Activated CD4-positive, alpha-beta T cell treated with anti-CD3 and anti-CD28 coated beads for 4 hours (primary cell): ENCODE measurements around the gene TOB1.

Experiments used
- DNase-seq, 2 donors: peaks; one replicate each; pipeline ENCODE4 v3.0.0-alpha.2; 2020

Gene TOB1, protein sequence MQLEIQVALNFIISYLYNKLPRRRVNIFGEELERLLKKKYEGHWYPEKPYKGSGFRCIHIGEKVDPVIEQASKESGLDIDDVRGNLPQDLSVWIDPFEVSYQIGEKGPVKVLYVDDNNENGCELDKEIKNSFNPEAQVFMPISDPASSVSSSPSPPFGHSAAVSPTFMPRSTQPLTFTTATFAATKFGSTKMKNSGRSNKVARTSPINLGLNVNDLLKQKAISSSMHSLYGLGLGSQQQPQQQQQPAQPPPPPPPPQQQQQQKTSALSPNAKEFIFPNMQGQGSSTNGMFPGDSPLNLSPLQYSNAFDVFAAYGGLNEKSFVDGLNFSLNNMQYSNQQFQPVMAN

DNA sequence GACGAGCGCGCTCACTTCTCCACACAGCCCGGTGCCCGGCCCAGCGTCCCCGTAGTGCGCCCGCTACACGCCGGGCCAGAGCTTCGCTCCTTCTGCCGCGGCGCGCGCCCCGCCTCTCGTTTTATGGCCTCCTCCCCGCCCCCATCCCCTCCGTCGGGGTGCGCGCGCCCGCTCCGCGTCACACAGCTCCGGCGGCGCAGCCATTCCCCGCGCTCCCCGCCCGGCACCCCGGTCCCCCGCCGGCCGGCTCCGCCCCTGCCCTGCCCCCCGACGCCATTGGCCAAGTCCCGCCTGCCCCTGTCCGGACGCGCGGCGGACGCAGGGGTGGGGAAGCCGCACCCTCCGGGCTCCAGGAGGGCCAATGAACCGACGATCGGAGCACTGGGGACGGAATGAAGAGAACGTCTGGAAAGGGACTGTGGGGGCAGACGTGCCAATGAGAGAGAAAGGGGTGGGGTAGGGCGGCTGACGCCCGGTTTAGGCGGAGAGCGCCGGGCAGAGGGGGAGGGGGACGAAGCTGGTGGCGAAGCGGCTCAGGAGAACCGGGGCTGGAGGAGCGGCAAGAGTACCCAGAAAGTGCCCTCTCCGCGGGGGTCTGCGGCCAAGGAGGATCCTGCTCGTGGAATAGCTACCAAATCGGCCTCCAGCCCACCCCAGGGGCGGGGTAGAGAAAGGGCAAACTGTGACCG lies at the start of gene TOB1:
TOB1 (minus strand) TSS at position 94 of the 689 bp plus-strand sequence. CDS start 2,337 bp downstream, outside the sequence.
- DNase-seq, result peak; percentile 95

DNA sequence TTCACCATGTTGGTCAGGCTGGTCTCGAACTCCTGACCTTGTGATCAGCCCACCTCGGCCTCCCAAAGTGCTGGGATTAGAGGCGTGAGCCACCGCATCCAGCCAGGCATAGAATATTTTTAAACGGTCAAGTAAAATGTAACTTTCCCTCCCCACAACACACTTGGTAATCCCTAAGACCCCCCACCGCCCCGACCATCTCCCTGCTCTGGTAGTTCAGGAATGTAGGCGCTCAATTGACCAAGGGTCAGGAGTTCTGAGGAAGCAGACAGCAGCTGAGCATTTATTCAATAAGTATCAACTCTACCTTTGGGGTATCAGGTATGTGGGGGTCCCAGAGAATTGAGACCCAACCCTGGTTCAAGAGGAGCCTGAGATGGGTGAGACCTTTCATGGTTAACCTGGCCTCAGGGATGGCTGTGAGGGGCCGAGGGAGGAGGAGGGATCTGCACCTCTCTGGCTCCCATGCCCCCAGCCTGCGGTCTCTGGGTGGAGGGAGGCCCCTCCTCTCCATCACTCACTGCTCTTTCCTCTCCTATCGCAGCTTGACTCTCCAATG lies 48.4 kb upstream of the TOB1 start:
- DNase-seq, result no peak

DNA sequence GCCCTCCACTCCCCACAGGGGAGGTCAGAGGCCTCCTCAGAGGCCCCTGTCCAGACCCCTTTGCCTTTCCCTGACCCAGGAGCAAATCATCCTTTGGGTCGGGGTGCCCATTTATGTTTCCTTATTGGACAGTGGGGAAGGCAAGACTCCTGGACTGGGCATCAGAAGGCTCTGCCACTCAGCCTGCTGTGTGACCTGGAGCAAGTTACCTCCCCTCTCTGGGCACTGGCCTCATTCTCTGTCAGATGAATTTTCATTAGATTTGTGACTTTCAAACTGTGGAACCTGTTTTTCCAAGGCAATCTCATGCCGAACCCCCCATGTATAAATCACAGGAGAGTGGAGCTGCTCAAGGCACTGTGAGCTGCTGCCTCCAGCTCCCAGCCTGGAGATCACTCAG lies 47.0 kb upstream of the TOB1 start:
- no peak for DNase-seq

DNA sequence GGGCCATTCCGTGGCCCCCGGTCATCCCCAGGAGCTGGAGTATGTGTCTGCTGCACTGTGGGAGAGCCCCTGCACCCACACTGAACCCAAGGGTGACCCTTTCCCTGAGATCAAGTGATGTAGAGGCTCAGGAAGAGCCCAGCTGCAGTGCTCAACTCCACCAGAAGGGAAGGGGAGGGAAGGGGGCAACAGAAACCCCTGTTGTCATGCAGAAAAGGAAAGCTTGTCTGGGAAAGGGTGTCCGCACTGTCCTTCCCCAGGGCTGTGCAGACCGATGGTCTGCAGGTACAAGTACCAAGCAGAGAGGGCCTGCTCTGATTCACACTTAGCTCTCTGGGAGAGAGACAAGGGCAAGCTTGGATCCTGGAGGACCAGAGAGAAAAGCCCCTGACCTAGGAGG lies 45.7 kb upstream of the TOB1 start:
- no peak for DNase-seq

DNA sequence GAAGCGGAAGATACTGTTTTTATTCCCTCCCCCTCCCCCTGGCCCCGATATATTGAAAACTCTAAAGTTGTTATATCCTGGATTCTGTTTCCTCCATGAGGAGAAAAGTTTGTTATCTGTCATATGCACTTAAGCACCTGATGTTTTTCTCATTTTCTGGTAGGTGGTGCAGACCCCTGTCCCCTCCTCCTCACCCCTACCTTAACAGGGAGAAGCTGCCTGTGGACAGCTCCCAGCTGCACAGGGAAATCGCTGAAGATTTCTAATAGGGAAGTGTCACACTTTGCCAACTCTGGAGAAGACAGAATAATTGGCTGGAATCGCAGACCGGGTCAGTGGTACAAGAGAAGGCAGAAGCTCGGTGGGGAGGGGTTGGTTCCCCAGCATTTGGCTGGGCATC lies 45.3 kb upstream of the TOB1 start:
- DNase-seq, result no peak

DNA sequence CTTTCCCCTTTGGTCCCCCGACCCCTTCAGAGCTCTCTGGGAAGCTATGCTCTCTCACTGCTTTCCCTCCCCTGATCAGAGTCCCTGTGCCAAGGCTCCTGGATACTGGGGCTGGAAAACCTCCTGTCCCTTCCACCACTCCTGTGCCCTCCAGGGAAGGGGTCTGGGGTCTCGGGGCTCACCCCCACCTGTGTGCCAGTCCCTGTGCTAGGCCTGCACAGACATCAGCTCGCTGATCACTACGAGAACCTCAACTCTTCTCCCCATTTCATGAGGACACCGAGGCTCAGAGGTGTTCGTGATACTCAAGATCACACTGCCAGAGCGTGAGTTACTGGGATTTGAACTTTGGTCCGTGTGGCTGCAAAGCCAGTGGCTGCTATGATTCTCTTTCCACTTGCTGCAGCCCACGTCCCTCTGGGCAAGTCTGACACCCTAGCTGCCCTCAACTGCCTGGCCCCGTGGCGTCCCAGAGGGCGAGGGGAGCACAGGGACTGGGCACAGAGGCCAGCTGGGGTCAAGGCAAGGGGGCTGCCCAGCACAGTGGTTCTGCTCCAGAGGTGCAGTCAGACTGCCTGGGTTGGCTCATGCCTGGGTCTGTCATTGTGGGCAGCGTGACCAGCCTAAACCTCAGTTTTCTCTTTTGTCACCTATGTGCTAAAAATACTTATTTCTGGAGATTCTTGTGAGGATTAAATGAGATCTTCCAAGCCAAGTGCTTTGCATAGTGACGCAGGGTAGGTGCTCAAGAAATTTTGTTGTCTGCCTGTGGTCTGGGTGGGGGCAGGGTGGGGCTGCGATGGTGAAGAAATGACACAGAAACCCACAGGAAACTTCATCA lies 43.8 kb upstream of the TOB1 start:
- peak; percentile 55 for DNase-seq

DNA sequence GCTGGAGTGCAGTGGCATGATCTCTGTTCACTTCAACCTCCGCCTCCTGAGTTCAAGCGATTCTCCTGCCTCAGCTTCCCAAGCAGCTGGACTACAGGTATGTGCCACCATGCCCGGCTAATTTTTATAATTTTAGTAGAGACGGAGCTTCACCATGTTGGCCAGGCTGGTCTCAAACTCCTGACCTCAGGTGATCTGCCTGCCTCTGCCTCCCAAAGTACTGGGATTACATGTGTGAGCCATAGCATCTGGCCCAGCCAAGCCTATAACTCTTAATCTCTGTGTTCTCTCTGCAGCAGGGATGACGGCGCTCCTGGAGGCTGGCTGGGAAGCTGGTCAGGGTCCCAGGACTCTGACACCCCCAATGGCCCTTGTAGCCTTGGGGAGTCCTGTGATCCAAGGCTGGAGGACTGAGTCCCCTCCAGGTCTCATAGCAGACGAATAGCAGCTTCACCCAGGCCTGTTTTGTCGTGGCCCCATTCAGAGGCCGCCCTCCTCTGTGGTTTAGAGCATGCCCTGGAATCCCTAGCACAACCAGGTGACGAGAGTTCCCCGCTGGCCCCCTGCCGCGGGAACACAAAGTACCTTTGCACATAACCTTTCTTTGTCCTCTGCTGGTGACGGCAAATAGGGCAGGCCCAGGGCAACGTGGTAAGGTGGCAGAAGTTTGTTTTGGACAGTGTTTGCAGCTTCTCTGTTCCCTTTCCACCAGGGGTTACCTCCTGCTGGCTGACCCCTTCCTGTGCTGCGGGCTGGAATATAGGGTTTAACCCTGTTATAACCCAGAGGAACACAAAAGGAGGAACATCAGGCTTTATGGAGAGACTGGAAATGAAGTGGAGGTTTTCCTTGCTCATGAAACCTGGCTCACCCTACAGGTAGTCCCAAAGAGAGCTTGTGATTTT lies 43.0 kb upstream of the TOB1 start:
- peak; percentile 14 to 34 for DNase-seq

DNA sequence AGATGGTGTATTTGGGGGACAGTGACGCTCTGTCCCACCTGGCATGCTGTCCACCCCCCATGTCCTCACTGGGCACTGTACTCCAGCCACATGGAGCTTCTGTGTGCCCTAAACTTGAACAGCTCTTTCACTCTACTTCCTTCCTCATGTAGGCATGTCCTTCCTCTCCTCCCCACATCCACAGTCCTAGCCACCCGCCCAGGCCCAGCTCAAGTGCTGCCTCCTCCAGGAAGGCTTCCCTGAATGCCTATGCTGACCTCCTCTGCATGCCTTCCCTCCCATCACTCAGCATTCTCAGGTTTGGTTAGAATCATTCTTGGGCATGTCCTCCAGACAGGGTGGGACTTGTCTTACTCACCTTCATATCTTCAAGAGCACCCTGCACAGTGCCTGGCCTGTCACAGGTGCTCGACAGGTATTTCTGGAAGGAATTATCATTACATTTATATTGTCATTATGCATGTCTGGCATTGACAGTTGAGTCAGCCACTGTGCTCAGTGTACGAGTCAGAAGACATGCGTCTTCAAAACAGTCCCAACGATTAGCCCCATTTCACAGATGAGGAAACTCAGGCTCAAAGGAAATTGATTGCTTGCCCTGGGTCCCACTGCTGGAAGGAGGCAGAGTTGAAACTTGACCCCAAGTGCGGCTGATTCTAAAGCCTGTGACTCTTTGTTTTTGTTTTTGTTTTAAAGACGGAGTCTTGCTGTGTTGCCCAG lies 42.1 kb upstream of the TOB1 start:
- no peak for DNase-seq

DNA sequence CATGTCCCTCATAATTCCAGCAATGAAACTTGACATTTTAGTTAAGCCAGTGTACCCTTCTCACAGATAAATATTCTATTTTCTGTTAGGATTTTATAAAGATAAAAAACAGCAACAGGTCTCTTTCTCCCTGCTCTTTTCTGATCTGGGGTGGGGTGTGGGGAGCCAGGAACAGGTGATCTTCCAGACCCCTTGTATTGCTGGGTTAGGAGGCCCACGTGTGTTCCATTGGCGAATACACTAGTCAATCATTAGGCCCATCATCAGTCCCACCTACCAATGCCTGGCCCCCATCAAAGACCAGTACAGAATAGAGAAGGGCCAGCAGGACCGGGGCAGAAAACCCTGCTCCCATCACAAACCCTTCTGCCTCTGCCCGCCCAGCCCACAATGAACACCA lies 40.3 kb upstream of the TOB1 start:
- DNase-seq, result no peak

DNA sequence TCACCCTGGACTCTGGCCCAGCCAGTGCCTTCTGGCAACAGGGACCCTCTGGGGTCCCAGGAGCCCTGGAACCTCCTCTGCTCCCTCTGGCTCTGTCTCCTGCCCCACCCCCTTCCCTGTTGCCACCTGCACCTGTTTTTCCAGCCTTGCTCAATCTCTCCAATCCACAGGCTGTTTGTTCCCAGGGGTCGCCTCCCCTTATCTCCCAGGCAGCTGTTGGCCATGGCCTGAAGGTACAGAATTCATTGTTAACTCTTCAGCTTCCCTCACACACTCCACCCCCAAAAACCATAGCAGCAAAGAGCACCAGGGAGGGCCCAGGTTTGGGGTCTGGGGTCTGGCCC lies 39.3 kb upstream of the TOB1 start:
- no peak for DNase-seq

DNA sequence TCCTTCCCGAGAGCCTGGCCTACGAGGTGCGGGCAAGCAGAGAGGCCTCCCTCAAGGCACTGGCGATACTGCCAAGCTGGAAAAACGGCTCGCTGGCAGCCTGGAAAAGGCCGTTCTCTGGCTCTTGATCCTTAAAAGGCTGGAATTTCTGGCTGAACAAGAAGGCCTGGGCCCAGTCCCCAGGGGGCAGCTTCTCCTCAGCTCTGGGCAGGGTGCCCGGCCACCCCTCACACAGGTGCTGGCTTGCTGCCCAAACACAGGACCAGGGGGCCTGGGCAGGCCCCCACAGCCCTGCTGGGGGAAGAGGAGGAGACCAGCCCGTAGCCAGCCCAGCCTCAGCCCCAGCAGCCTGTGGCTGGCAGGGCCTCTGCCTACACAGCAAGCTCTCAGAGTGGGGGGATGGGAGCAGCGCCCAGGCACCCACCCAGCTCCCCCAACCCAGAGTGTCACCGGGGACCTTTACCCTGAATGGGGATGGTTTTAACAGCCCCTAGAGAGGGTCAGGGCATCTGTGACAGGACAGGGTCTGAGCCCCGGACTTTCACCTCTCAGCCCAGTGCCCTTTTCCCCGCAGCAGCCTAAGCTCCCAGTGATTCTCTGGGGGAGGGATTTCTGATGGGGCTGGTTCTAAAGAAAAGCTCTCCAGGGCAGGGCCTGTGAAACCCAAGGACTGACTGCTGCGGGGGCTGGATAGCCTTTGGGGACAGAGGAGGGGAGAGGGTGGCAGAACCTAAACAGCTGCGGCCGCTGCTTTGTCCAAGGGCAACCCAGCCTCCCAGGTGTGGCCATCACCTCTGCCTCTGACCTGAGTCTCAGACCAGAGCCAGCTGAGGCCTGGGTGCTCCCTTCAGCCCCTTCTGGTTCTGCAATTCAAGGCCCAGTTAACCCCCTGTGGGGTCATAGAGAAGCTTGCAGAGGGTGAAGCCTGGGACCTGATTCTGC lies 38.6 kb upstream of the TOB1 start:
- no peak for DNase-seq

DNA sequence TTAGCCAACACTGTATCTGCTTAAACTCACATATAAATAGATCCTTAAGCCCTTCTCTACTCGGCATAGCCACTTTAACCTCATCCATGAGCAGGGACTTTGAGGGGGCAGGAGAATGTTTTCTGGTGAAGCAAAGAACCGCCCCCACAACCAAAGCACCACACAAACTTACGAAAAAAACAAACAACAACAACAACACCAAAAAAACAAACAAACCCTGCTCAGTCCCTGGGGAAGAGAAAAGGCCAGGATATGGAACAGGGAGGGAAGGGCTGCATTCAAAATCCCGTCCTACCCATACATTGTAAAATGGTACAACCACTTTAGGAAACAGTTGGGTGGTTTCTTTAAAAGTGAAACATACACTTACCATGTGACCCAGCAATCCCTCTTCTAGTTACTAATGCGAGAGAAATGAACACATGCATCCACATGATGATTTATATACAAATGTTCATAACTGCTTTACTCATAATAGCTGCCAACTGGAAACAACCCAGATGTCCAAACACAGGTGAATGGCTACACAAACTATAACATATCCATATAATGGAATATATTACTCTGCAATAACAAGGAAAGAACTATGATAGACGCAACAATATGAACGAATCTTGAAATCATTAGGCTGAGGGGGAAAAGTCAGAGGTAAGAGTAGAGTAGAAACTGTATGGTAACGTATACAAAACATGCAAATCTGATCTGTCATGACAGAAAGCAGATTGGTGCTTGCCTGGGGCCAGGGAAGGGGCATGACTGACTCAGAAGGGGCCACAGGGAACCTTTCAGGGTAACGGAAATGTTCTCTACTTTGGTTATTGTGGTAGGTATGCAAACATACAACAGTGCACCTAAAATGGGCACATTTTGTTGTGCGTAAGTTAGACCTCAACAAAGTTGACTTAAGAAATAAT lies 37.7 kb upstream of the TOB1 start:
- DNase-seq, result no peak

DNA sequence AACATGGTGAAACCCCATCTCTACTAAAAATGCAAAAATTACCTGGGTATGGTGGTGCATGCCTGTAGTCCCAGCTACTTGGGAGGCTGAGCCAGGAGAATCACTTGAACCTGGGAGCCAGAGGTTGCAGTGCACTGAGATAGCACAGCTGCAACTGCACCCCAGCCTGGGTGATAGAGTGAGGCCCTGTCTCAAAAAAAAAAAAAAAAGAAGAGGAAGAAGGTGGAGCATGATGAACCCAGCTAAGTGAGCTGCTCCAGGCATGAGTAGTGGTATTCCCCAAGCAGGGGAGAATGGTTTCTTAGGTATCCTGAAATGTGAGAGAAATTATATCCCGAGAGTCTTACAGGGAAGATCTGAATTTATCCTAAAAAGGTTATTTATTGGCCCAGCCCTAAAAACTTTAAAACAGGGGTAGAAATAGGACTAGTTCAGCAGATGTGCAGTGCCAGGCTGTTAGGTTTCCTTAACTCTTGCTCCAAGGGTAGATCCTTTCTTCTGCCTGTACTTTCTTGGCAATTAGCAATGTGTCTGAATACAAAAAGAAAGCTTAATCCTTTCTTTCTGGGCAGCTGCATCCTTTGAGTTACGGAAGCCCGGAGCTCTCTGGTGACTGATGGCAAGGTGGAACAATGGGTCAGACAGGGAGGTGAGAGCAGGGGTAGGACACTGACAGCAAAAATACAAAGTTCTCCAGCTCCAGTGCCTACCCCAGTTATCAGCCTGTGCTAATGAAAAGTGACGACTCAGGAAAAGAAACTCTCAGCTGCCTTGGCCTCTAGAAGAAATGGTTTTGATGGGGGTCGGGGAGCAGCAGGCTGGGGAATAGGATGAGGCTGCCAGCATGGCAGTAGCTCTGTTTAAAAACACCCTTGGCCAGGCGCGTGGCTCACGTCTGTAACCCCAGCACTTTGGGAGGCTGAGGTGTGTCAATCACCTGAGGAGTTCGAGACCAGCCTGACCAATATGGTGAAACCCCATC lies 36.5 kb upstream of the TOB1 start:
- no peak for DNase-seq

DNA sequence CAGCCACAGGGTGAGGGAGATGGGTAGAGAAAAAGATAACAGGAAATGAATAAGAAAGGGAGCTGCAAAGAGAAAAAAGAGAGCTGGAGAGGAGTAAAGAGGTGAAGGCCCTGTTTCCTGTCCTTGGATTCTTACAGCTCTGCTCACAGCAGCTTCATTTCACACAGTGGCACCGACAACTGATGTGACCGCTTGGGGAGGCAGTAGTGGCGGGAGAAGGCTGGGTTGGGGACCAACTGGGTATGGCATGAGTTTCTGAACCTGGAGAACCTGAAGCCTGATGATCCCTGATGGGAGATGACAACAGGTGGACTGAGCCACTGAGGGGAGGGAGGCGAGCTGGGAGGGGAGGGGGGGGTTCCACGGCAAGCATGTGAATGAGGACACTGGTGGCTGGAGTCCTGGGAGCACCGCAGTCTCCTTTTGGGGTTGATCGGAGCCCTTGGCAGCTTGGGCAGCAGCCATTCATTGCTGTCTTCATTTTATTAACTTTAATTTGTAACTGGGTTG lies 34.3 kb upstream of the TOB1 start:
- no peak for DNase-seq

DNA sequence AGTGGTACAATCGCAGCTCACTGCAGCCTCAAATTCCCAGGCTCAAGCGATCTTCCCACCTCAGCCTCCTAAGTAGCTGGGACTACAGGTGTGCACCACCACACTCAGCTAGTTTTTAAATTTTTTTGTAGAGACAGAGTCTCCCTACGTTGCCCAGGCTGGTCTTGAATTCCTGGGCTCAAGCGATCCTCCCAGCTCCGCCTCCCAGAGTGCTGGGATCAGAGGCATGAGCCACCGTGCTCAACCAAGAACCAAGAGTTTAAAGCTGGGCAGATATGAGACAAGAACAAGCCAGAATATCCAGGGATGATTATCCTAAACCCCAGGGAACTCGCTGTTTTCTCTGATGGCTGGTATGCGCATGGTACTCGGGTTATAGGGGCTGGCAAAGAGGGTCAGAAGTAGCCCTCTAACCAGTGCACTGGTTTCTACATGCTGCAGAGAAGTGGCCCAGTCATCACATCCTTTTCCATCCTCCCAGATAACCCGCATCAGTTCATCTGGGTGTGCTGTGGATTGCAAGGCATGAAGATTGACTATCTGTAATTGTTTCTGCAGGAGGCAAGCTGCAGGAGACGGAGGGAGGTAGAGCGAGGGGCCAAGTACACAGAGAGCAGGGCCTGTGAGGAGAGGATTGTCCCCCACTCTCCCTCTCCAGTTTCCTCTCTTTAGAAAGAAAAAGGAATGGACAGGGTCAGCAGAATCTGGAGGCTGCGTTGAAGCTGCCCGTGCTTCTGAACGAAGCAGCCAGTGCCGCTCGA lies 33.6 kb upstream of the TOB1 start:
- no peak for DNase-seq

DNA sequence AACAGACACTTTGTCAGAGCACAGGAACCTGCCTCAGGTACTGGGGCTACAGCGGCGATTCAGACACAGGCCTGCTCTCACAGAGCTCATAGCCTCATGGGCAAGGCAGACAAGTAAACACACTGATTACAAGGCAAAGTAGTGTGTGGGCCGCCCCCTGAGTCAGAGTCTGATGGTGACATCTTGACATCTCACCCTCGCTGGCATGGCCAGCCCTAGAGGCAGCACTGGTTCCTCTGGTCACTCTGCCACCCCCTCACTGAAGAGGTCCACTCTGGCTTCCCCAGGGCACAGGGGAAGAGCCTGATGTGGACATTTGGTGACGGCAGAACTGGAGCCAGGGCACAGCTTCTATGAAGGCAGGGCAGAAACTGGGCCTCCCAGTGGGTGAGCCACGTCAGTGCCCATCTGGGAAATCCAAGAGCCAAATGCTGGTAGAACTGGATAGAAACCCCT lies 32.9 kb upstream of the TOB1 start:
- DNase-seq, result no peak
